Measurements from ENCODE around the gene SLC28A1. TPM values are rescaled to one million over a fixed set of nuclear protein-coding genes. Genes with fewer than 3 reads are reported as not detected.

SLC28A1 gene
- total and polyA plus RNA-seq, 2 donors (not counting 1 experiment from before 2014, with no cell fraction given) = not detected

DNA sequence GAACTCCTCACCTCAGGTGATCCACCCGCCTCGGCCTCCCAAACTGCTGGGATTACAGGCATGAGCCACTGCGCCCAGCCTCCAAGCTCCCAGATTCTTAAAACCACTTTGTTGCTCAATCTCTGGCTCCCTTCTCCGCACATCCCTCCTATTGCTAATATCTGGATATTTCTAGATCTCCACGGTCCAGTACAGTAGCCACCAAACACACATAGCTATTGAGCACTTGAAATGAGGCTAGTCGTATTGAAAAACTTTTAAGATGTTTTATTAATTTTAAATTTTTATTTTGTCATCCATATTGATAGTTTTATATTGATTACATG lies 44.3 kb downstream of the SLC28A1 start:
- Mint-ChIP-seq H3K27me3 (no peaks in the 10 kb centered on the region), H3K27ac (no peak overlapping the region), H3K4me3 (no peak overlapping the region), H3K4me1 (peaks cover 5% of the 10 kb centered on the region), H3K9me3 (ENCODE audit: insufficient read depth) (no peaks in the 10 kb centered on the region)
- no peaks in the 10 kb centered on the region for H3K36me3 ChIP-seq (replicated peaks in 1 of 2; ENCODE audit: control extremely low read depth in 1 of 2, control insufficient read depth in 1 of 2, extremely low read depth in 1 of 2, insufficient read depth in 2 of 2, low read length in 1 of 2)
- TF ChIP-seq EZH2 (IDR thresholded peaks at IDR 0.05; ENCODE audit: borderline replicate concordance, insufficient read depth, low read depth, low read length, poor library complexity, severe bottlenecking) = no peak
- TF ChIP-seq, protein P1, sequence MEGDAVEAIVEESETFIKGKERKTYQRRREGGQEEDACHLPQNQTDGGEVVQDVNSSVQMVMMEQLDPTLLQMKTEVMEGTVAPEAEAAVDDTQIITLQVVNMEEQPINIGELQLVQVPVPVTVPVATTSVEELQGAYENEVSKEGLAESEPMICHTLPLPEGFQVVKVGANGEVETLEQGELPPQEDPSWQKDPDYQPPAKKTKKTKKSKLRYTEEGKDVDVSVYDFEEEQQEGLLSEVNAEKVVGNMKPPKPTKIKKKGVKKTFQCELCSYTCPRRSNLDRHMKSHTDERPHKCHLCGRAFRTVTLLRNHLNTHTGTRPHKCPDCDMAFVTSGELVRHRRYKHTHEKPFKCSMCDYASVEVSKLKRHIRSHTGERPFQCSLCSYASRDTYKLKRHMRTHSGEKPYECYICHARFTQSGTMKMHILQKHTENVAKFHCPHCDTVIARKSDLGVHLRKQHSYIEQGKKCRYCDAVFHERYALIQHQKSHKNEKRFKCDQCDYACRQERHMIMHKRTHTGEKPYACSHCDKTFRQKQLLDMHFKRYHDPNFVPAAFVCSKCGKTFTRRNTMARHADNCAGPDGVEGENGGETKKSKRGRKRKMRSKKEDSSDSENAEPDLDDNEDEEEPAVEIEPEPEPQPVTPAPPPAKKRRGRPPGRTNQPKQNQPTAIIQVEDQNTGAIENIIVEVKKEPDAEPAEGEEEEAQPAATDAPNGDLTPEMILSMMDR (IDR thresholded peaks at IDR 0.05) = no peak
- intact Hi-C loops (cut with micrococcal nuclease) = loop anchor here (1.0 to 5.0 kb wide), 4 partner anchors 82 to 357 kb away; partner anchors contain the start of gene NMB
- H2AFZ ChIP-seq (ENCODE audit: insufficient read depth, low read depth, low read length, poor library complexity, severe bottlenecking) = no peak overlapping the region
- no peak overlapping the region for H3K27ac ChIP-seq (ENCODE audit: low read length in 2 of 2)
- WGBS (ENCODE audit: insufficient coverage) = 94% methylated on average over 3 of the region's 6 CpGs
- DNase-seq (no peak), ATAC-seq (ENCODE audit: low read depth) (no peak)
- H3K9me3 ChIP-seq (ENCODE audit: control extremely low read depth in 1 of 3, control insufficient read depth in 2 of 3, insufficient read depth in 1 of 3, low read length in 2 of 3) = no peaks in the 10 kb centered on the region
- no peak overlapping the region for H3K4me3 ChIP-seq (ENCODE audit: control extremely low read depth in 1 of 5, extremely low read depth in 1 of 5, insufficient read depth in 1 of 5, low read depth in 2 of 5, low read length in 4 of 5)
- H3K79me2 ChIP-seq (ENCODE audit: control insufficient read depth, insufficient read depth, low read length) = no peaks in the 10 kb centered on the region
- no peaks in the 10 kb centered on the region for H3K27me3 ChIP-seq (replicated peaks in 1 of 4; ENCODE audit: control extremely low read depth in 1 of 4, control insufficient read depth in 3 of 4, insufficient read depth in 4 of 4, low read length in 3 of 4)
- H3K9ac ChIP-seq (ENCODE audit: low read length) = no peak overlapping the region
- H3K4me1 ChIP-seq (ENCODE audit: control insufficient read depth in 2 of 2, insufficient read depth in 2 of 2, low read length in 2 of 2) = peaks cover 2 to 5% of the 10 kb centered on the region in 2 donors
- H3K4me2 ChIP-seq (replicated peaks; ENCODE audit: low read depth, low read length, poor library complexity, severe bottlenecking) = no peak overlapping the region
- ChIA-PET POLR2A (no interaction called here), CTCF (interaction anchor here (0.6 to 5.2 kb wide), 18 partner anchors 9 to 357 kb away, joined by 3 to 51 read pairs (median 4); partner anchors contain the start of gene NMB)
- no peaks in the 10 kb centered on the region for H4K20me1 ChIP-seq (ENCODE audit: control insufficient read depth, insufficient read depth, low read length, poor library complexity, severe bottlenecking)

DNA sequence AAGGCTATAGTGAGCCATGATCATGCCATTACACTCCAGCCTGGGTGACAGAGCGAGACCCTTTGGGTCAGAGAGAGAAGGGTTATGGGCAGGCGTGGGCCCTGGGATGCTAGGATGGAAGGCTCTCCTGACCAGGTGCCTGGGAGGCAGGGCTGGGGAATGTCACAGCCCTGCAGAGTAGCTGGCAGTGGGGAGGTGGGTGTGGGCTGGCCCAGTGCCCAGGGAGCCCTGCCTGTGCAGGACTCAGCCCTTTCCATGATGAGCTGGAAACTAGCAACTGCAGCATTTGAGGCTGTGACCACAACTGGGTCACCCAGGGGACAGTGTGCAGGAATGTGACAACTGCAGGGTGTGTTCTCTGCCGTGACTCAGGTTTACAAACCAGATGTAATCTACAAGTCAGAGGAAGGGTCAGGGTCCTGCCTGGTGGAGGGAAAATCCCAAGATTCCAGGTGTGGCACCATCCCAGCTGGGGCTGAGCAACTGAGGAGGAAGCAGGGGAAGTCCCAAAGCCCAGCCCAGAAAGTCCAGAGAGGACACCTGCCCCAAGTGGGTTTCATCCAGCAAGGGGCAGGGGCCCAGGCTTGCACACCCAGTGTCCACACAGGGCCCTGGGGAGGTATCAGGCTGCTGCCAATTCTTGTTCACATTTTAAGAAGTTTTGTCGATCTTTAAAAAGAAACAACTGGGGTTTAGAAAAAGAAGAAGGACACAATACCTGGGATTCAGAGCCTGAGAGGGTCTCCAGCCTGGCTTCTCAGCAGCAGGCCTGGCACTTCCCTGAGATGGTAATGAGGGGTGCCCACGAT lies 45.5 kb downstream of the SLC28A1 start:
- Histone ChIP-seq H3K9ac (ENCODE audit: low read length) (no peak overlapping the region), H3K4me3 (ENCODE audit: control extremely low read depth in 1 of 5, extremely low read depth in 1 of 5, insufficient read depth in 1 of 5, low read depth in 2 of 5, low read length in 4 of 5) (no peak overlapping the region), H3K9me3 (ENCODE audit: control extremely low read depth in 1 of 3, control insufficient read depth in 2 of 3, insufficient read depth in 1 of 3, low read length in 2 of 3) (no peaks in the 10 kb centered on the region), H3K27me3 (replicated peaks in 1 of 4; ENCODE audit: control extremely low read depth in 1 of 4, control insufficient read depth in 3 of 4, insufficient read depth in 4 of 4, low read length in 3 of 4) (no peaks in the 10 kb centered on the region), H3K79me2 (ENCODE audit: control insufficient read depth, insufficient read depth, low read length) (no peaks in the 10 kb centered on the region), H4K20me1 (ENCODE audit: control insufficient read depth, insufficient read depth, low read length, poor library complexity, severe bottlenecking) (no peaks in the 10 kb centered on the region), H3K36me3 (replicated peaks in 1 of 2; ENCODE audit: control extremely low read depth in 1 of 2, control insufficient read depth in 1 of 2, extremely low read depth in 1 of 2, insufficient read depth in 2 of 2, low read length in 1 of 2) (no peaks in the 10 kb centered on the region), H3K27ac (ENCODE audit: low read length in 2 of 2) (no peak overlapping the region), H2AFZ (ENCODE audit: insufficient read depth, low read depth, low read length, poor library complexity, severe bottlenecking) (no peak overlapping the region), H3K4me2 (replicated peaks; ENCODE audit: low read depth, low read length, poor library complexity, severe bottlenecking) (no peak overlapping the region), H3K4me1 (ENCODE audit: control insufficient read depth in 2 of 2, insufficient read depth in 2 of 2, low read length in 2 of 2) (peaks cover 2 to 5% of the 10 kb centered on the region in 2 donors)
- Mint-ChIP-seq H3K9me3 (ENCODE audit: insufficient read depth) (no peaks in the 10 kb centered on the region), H3K4me1 (peaks cover 5% of the 10 kb centered on the region), H3K27me3 (no peaks in the 10 kb centered on the region), H3K27ac (no peak overlapping the region), H3K4me3 (no peak overlapping the region)
- DNase-seq (no peak), ATAC-seq (ENCODE audit: low read depth) (no peak)
- CTCF ChIA-PET = interaction anchor here (0.6 to 5.2 kb wide), 6 partner anchors 9 to 363 kb away, joined by 3 to 51 read pairs (median 4); no protein-coding TSS in a partner anchor
- POLR2A ChIA-PET = no interaction called here
- TF ChIP-seq, protein P1 (IDR thresholded peaks at IDR 0.05) = no peak
- no peak for TF ChIP-seq EZH2 (IDR thresholded peaks at IDR 0.05; ENCODE audit: borderline replicate concordance, insufficient read depth, low read depth, low read length, poor library complexity, severe bottlenecking)
- intact Hi-C loops (cut with micrococcal nuclease) = loop anchor here (5.0 kb wide), 2 partner anchors 83 to 358 kb away; no protein-coding TSS in a partner anchor
- WGBS (ENCODE audit: insufficient coverage) = 67% methylated on average over 4 of the region's 5 CpGs

Data from B cell (primary cell).